Karpas-422 (cell line): Measurements from ENCODE around the gene HDAC4. TPM values are rescaled to one million over a fixed set of nuclear protein-coding genes. Genes with fewer than 3 reads are reported as not detected.

Experiments used
- DNase-seq: peaks from one replicate; pipeline ENCODE4 v3.0.0-alpha.2; 2015
- H2AFZ ChIP-seq: fragments of 200-600 bp; sonication (generic); 2 replicates; pipeline ENCODE4 v1.6.1; 2014; ENCODE audit warnings: antibody characterized with exemption, low read length, mixed read lengths
- H3K27ac ChIP-seq: fragments of 200-600 bp; sonication (generic); 2 replicates; pipeline ENCODE4 v1.5.1; 2014; ENCODE audit warnings: mild to moderate bottlenecking, low read length, moderate library complexity
- H3K27me3 ChIP-seq: fragments of 200-600 bp; sonication (generic); 2 replicates; pipeline ENCODE4 v1.6.1; 2014; ENCODE audit warnings: low read length, mixed read lengths
- H3K36me3 ChIP-seq: fragments of 200-600 bp; sonication (generic); 2 replicates; pipeline ENCODE4 v1.6.1; 2014; ENCODE audit warnings: low read length, mixed read lengths; ENCODE audit not compliant: insufficient read depth
- H3K4me1 ChIP-seq: fragments of 200-600 bp; sonication (generic); 2 replicates; pipeline ENCODE4 v1.6.1; 2014; ENCODE audit warnings: mild to moderate bottlenecking, low read length, mixed read lengths
- H3K4me2 ChIP-seq: fragments of 200-600 bp; sonication (generic); 2 replicates; pipeline ENCODE4 v1.6.1; 2014; ENCODE audit warnings: low read length, low read depth, mild to moderate bottlenecking; ENCODE audit not compliant: poor library complexity, severe bottlenecking
- H3K4me3 ChIP-seq: fragments of 200-600 bp; sonication (generic); 2 replicates; pipeline ENCODE4 v1.5.1; 2014; ENCODE audit warnings: mild to moderate bottlenecking, antibody characterized with exemption, low read length, mixed read lengths
- H3K79me2 ChIP-seq: fragments of 200-600 bp; sonication (generic); 2 replicates; pipeline ENCODE4 v1.6.1; 2014; ENCODE audit warnings: mild to moderate bottlenecking, low read length, mixed read lengths
- H3K9ac ChIP-seq: fragments of 200-600 bp; sonication (generic); 2 replicates; pipeline ENCODE4 v1.6.0; 2014; ENCODE audit warnings: low read length
- H3K9me2 ChIP-seq: fragments of 200-600 bp; sonication (generic), shearing (Covaris generic); replicated peaks from 2 replicates; pipeline ENCODE4 v1.6.0; 2014; ENCODE audit warnings: mild to moderate bottlenecking, low read length, moderate library complexity; ENCODE audit not compliant: insufficient read depth
- H3K9me3 ChIP-seq: fragments of 300-700, 200-600 bp; sonication (generic); 2 replicates; pipeline ENCODE4 v1.6.1; 2014; ENCODE audit warnings: low read length, mixed read lengths
- H4K20me1 ChIP-seq: fragments of 200-600 bp; sonication (generic); 2 replicates; pipeline ENCODE4 v1.6.1; 2014; ENCODE audit warnings: mild to moderate bottlenecking, antibody characterized with exemption, low read length, low read depth; ENCODE audit not compliant: insufficient read depth
- total RNA-seq: library from RNA; depleted of rRNA; stranded (reverse); fragments of >200 nt; shearing (Covaris generic); gene quantifications from 2 replicates; pipeline ENCODE4 v1.2.3, GENCODE V29; 2014; ENCODE audit warnings: low replicate concordance

Gene HDAC4
- total RNA-seq, 1 experiment from 2014 or later = 8.5 TPM

DNA sequence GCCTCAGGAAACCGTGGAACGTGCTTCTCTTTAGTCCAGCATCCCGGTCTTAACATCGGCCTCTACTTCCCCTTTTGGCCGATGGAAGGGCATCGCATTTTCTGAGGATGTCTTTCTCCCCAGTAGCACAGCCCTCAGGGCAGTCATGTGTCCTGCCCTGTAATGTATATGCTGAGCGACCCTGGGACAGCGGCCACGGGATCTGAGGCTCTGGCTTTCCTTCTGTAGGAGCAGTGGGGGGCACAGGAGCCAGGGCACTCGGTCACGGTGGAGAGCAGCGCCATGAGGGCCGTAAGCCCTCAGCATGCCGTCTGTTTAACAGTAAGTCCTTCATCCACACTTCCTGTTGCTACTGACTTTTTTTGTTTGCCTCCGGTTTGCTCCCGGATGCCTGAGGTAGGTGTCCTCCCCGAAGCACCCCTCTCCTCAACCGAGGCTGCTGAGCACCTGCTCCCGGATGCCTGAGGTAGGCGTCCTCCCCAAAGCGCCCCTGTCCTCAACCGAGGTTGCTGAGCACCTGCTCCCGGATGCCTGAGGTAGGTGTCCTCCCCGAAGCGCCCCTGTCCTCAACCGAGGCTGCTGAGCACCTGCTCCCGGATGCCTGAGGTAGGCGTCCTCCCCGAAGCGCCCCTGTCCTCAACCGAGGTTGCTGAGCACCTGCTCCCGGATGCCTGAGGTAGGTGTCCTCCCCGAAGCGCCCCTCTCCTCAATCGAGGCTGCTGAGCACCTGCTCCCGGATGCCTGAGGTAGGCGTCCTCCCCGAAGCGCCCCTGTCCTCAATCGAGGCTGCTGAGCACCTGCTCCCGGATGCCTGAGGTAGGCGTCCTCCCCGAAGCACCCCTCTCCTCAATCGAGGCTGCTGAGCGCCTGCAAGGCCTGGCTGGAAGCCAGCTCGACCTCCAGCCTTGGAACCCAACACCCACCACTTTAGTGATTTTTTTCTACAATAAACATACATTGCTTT lies 169.3 kb downstream of the HDAC4 start:
- no peaks in the 10 kb centered on the region for H3K36me3 ChIP-seq
- H3K79me2 ChIP-seq = no peaks in the 10 kb centered on the region
- no peak overlapping the region for H3K27ac ChIP-seq
- no peaks in the 10 kb centered on the region for H3K9me2 ChIP-seq
- H3K27me3 ChIP-seq = no peaks in the 10 kb centered on the region
- no peak overlapping the region for H3K9ac ChIP-seq
- H3K4me3 ChIP-seq = no peak overlapping the region
- H3K4me2 ChIP-seq = no peak overlapping the region
- no peak overlapping the region for H2AFZ ChIP-seq
- DNase-seq = no peak
- H4K20me1 ChIP-seq = peaks cover 18% of the 10 kb centered on the region; the same call in 1 of the 2 replicates
- H3K4me1 ChIP-seq = no peaks in the 10 kb centered on the region
- no peaks in the 10 kb centered on the region for H3K9me3 ChIP-seq

DNA sequence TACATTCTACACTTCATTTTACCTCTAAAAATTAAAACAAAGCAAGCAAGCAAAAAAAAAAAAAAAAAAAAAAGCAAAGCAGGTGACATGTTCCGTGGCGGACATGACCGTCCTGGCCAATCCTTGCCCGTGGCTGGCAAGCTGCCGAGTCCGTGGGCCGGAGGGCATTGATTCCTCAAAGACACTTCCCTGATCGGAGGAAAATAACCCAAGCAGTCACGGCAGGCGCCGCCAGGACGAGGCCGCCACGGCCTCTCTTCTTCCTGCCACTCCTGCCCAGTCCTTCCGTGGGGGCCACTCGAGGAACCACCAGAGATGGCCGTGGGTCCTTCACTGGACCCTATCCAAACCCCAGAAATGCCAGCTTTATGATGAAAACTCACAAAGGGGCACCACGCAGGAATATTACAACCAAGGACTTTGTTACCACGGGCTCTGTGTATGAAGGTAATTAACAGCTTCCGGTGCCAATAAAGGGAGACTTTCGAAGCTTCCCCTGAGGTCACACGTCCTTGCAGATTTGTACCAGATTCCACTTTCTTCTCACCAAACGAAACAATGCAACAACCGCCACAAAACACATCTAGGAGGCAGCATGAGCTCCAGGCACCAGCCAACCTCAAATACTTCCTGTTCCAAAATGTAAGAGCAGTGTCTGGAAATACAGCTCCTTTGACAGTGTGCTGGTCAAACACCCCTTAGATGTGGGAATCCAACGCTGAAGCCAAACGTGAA lies 170.3 kb downstream of the HDAC4 start:
- H3K4me1 ChIP-seq = no peaks in the 10 kb centered on the region
- no peak overlapping the region for H3K27ac ChIP-seq
- H4K20me1 ChIP-seq = peaks cover 15% of the 10 kb centered on the region; the same call in 1 of the 2 replicates
- no peak overlapping the region for H2AFZ ChIP-seq
- no peaks in the 10 kb centered on the region for H3K27me3 ChIP-seq
- H3K4me2 ChIP-seq = no peak overlapping the region
- no peaks in the 10 kb centered on the region for H3K9me3 ChIP-seq
- no peaks in the 10 kb centered on the region for H3K9me2 ChIP-seq
- no peak for DNase-seq
- no peaks in the 10 kb centered on the region for H3K36me3 ChIP-seq
- no peak overlapping the region for H3K4me3 ChIP-seq
- H3K79me2 ChIP-seq = no peaks in the 10 kb centered on the region
- no peak overlapping the region for H3K9ac ChIP-seq

DNA sequence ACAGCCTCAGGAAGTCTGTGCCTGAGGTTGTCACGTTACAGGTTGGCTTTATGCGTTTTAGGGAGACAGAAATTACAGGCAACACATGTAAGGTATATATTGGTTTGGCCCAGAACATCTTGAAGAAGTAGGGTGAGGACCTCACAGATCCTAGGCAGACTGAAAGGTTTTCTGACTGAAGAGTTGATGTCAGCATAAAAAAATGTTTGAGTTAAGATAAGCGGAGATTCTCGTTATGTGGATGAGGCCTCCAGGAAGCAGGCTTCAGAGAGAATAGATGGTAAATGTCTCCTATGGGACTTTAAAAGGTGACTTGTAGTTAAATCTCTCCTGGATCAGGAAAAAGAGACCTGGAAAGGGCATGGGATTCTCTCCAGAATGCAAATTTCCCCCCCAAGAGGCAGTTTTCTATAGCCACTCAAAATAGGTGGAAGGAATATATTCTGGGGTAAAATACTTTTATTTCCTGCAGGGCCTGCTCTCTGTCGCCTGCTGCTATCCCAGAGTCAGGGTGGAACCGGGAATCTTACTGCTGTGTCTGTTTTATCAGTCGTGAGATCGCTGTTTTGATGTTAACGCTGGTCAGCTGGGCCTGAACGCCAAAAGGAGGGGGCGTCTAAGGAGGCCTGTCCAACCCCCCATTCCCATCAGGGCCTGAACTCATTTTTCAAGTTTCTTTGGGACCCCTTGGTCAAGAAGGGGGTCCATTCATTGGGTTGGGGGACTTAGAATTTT lies 171.1 kb downstream of the HDAC4 start:
- Histone ChIP-seq H3K9me3 (no peaks in the 10 kb centered on the region), H3K4me2 (no peak overlapping the region)

DNA sequence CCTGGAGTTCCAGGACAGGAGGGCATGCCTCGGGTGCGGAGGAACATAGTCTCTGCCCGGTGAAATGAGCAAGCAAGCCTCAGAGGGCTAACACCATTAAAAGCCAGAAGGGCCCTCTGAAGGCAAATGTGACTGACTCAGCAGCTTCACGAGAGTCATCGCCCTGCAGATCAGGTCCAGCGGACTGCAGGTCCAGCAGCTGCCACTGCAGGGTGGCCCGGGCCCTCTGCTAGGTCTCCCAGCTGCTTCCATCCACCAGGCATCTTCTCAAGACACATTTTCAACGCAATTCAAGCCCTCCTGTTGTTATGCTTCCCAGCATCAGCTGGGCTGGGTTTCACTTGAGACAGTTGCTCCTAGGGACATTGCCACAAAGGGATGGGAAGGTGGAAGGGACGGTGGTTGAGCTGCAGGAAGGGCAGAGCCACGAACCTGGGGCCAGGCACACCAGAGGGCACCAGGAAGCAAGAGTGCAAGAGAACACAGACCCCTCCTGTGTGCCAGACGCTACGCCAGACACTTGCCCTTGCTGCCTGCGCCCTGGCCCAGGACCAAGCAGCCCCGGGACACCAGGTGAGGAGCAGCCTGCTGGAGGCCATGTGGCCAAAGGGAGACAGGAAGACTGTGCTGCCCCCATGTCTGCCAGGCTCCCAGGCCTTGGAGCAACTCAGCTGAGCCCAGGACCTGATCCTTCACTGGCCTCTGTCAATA lies 173.0 kb downstream of the HDAC4 start:
- Histone ChIP-seq H3K4me3 (no peak overlapping the region), H3K4me2 (no peak overlapping the region), H4K20me1 (peaks cover 31% of the 10 kb centered on the region; the same call in 1 of the 2 replicates), H3K4me1 (no peaks in the 10 kb centered on the region), H3K27me3 (no peaks in the 10 kb centered on the region), H3K9me2 (no peaks in the 10 kb centered on the region), H3K79me2 (no peaks in the 10 kb centered on the region), H2AFZ (no peak overlapping the region), H3K27ac (no peak overlapping the region), H3K9me3 (no peaks in the 10 kb centered on the region), H3K36me3 (no peaks in the 10 kb centered on the region), H3K9ac (no peak overlapping the region)
- DNase-seq = no peak

More for the DNA sequence above, 171.1 kb downstream of the HDAC4 start:
- Histone ChIP-seq H3K4me3 (no peak overlapping the region), H4K20me1 (peaks cover 20% of the 10 kb centered on the region; the same call in 1 of the 2 replicates), H3K4me1 (no peaks in the 10 kb centered on the region), H3K36me3 (no peaks in the 10 kb centered on the region), H3K9me2 (no peaks in the 10 kb centered on the region), H3K9ac (no peak overlapping the region), H3K27me3 (no peaks in the 10 kb centered on the region), H2AFZ (no peak overlapping the region), H3K79me2 (no peaks in the 10 kb centered on the region), H3K27ac (no peak overlapping the region)
- no peak for DNase-seq

DNA sequence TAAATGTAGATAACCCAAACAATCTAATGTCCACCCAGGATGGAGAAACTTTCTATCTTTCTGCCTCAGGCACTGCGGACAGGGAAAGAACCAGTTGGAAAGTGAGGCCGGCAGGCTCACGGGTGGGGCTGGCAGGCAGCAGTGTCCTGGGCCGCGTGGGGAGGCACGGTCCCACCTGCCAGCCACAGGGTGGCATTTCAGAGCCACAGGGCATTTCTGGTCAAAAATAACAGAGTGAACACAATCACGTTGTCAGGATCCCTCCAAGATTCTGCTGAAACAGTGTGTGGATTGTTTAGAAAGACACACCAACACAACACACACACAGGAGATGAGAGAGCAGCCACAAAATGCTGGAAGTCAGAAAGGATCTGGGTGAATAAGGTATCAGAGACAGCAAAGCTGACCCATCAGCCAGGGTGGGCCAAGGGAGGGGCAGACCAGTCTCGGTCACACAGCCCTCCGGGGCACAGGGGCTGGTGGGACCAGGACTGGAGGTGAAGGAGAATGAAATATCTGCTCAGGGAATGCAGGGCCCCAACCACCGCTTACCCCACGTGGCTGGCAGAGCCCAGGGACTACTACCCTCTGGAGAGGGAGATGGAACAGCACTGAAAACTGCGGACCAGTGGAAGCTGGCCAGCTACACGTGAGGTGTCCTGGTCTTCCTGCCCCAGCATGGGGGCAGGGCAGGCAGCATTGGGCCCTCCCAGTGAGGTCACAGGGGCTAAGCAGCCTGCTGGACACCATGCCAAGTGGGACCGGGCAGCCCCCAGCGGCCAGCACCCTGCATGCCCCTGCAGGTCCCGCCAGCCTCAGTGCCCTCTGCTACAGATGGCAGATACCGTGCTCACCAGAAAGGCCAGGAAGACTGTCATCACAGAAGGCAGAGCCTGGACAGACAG lies 173.9 kb downstream of the HDAC4 start:
- peaks cover 37% of the 10 kb centered on the region; the same call in 1 of the 2 replicates for H4K20me1 ChIP-seq
- no peak overlapping the region for H3K27ac ChIP-seq
- H3K9me3 ChIP-seq = no peaks in the 10 kb centered on the region
- H3K9ac ChIP-seq = no peak overlapping the region
- no peak overlapping the region for H3K4me2 ChIP-seq
- H3K36me3 ChIP-seq = no peaks in the 10 kb centered on the region
- H3K9me2 ChIP-seq = no peaks in the 10 kb centered on the region
- DNase-seq = no peak
- H3K27me3 ChIP-seq = no peaks in the 10 kb centered on the region
- H2AFZ ChIP-seq = no peak overlapping the region
- no peak overlapping the region for H3K4me3 ChIP-seq
- H3K4me1 ChIP-seq = peaks cover 4% of the 10 kb centered on the region
- no peaks in the 10 kb centered on the region for H3K79me2 ChIP-seq

DNA sequence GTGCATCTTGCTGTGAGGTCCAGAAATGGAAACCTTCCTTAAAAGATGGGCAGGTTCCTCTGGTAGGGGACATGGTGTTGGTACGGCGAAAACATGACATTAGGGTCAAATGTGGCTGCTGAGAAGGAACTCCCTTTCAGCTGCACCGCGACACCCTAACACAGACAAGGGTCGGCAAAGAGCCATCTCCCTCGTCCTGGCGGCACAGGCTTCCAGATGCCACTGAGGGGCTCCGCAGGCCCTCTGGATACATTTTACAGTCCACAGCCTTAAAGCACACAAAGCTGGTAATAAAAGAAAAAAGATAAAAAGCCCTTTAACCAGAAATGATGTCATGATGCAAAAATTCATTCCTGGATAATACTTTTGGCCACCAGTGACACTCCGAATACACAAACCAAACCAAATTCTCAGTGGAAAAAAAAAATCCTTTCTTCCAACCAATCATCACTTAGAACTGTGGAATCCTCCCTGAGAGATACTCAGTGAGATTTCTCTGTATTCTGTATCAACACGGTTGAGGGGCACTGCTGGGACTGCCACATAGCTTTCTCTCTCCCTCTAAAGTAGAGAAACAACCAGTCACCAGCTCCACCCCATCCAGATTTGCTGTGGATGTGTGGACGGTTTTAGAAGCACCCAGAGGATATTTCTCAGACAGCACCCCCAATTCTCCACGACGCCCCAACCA lies 174.8 kb downstream of the HDAC4 start:
- H3K79me2 ChIP-seq = no peaks in the 10 kb centered on the region
- peaks cover 41% of the 10 kb centered on the region; the same call in 1 of the 2 replicates for H4K20me1 ChIP-seq
- H3K27me3 ChIP-seq = no peaks in the 10 kb centered on the region
- H3K4me1 ChIP-seq = peaks cover 4% of the 10 kb centered on the region
- no peaks in the 10 kb centered on the region for H3K36me3 ChIP-seq
- no peak overlapping the region for H3K4me2 ChIP-seq
- no peak for DNase-seq
- H2AFZ ChIP-seq = no peak overlapping the region
- H3K9me2 ChIP-seq = no peaks in the 10 kb centered on the region
- no peak overlapping the region for H3K4me3 ChIP-seq
- H3K9me3 ChIP-seq = no peaks in the 10 kb centered on the region
- no peak overlapping the region for H3K27ac ChIP-seq
- H3K9ac ChIP-seq = no peak overlapping the region
